ENCODE results near the gene BRAP. TPM values are rescaled to one million over a fixed set of nuclear protein-coding genes. Genes with fewer than 3 reads are reported as not detected.

BRAP gene
- total and polyA plus RNA-seq, 10 of the 15 experiments (the other 5 are each of a cell fraction or from before 2014, with no cell fraction given) = 2.3 to 28.2 (median 17.8) TPM

GRCh38 chr12:111599453-111600204 is 86.1 kb downstream of the BRAP start (continued):
- 0 out of 2 replicates have a peak, but pooled peaks have one; percentile 18 for TF ChIP-seq ZNF592 (IDR thresholded peaks at IDR 0.05)
- no peak for TF ChIP-seq RB1 (IDR thresholded peaks at IDR 0.05; ENCODE audit: borderline replicate concordance)
- TF ChIP-seq USF1 (IDR thresholded peaks at IDR 0.05; ENCODE audit: borderline replicate concordance, extremely low read length, insufficient read depth, low read depth, low read length) = peak; percentile 87
- TF ChIP-seq IRF4 (IDR thresholded peaks at IDR 0.05; ENCODE audit: low read depth, low read length) = 0 out of 2 replicates have a peak, but pooled peaks have one; percentile 21
- peak; percentile 51 for TF ChIP-seq BACH1 (IDR thresholded peaks at IDR 0.05; ENCODE audit: borderline replicate concordance)
- TF ChIP-seq POLR2AphosphoS5 (IDR thresholded peaks at IDR 0.05; ENCODE audit: low read length) = peak; percentile 96
- TF ChIP-seq ZNF217 (IDR thresholded peaks at IDR 0.05) = peak; percentile 64
- peak; percentile 32; the same call in 1 of the 2 replicates for TF ChIP-seq RELB (IDR thresholded peaks at IDR 0.05; ENCODE audit: low read depth)
- TF ChIP-seq CBX5 (IDR thresholded peaks at IDR 0.05; ENCODE audit: low read depth) = no peak
- peak; percentile 73; the same call in 1 of the 2 replicates for TF ChIP-seq HDGF (IDR thresholded peaks at IDR 0.05)
- peak; percentile 90 for TF ChIP-seq ZBTB40 (IDR thresholded peaks at IDR 0.05; ENCODE audit: borderline replicate concordance)
- TF ChIP-seq MEF2B (IDR thresholded peaks at IDR 0.05; ENCODE audit: partially characterized antibody, poor library complexity, severe bottlenecking) = peak; percentile 66
- no peak for TF ChIP-seq KAT2A (conservative IDR thresholded peaks at IDR 0.05; ENCODE audit: control insufficient read depth, low read depth, low read length)
- TF ChIP-seq RAD21 (IDR thresholded peaks at IDR 0.05; ENCODE audit: insufficient read depth, low read depth, low read length) = no peak
- TF ChIP-seq RAD51 (IDR thresholded peaks at IDR 0.05) = peak; percentile 69
- TF ChIP-seq NBN (IDR thresholded peaks at IDR 0.05) = 0 out of 2 replicates have a peak, but pooled peaks have one; percentile 50
- TF ChIP-seq MYC (IDR thresholded peaks at IDR 0.05; ENCODE audit: insufficient read depth, insufficient read length, insufficient replicate concordance, low read length, severe bottlenecking) = peak; percentile 80

All from GM12878 (cell line).